Epidermal melanocyte (primary cell): ENCODE data around the gene ACOXL.
"Not testable (repeated sequence)": the region's sequence is repeated elsewhere in the genome, so short reads cannot be mapped to it uniquely, and the experiment has no call there.

Experiments
- DNase-seq: peaks from one replicate; pipeline ENCODE4 v3.0.0; 2011; ENCODE audit warnings: low spot score; ENCODE audit not compliant: insufficient read length

ACOXL gene

DNA sequence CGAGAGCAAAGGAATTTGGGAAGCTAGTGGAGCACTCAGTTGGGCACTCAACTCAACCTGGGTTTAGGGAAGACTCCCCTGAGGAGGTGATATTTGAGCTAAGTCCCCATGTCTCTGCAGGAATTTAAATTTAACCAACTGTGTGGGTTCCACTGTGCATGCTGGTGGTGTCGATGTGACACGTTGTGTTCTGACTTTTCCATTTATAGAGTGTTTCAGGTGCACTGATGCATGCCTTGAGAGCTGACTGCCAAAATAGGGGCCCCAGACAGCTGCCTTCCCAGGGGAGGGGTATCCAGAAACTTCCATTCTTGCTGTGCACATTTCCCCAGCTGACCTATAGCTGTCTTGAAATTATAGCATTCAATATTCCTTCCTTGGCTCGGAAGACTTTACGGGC, 324.7 kb downstream of the ACOXL start:
- DNase-seq: no peak

GRCh38 chr2:111057721-111058120, 325.3 kb downstream of the ACOXL start:
- no peak for DNase-seq

GRCh38 chr2:111058264-111058663, 325.9 kb downstream of the ACOXL start:
- DNase-seq: no peak

DNA sequence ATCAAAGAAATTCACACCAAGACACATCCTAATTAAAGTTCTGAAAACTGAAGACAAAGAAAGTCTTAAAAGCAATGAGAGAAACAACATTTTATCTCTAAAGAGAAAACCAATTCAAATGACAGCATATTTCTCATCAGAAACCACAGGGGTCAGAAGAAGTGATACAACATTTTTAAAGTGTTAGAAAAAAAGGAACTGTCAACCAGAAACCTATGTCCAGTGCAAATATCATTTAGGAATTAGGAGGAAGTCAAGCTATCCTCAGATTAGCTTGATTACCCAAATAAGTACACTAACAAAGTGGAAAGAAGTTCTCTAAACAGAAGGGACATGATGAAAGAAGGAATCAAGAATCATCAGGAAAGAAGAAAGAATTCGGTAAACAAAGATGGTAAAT, 328.8 kb downstream of the ACOXL start:
- DNase-seq: no peak

DNA sequence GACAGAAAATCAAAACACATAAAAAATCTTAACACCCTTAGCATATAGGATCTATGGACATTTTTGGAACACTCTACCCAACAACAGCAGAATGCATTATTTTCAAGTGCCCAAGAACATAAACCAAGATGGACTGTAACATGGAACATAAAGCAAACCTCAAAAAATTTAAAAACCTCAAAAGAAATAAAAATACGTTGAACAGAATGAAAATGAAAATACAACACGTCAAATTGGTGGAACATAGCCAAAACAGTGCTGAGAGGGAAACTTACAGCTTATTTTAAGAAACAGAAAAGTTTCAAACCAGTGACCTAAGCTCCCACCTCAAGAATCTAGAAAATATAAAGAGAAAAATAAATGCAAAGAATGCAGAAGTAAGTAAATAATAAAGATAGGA, 330.0 kb downstream of the ACOXL start:
- DNase-seq: no peak

DNA sequence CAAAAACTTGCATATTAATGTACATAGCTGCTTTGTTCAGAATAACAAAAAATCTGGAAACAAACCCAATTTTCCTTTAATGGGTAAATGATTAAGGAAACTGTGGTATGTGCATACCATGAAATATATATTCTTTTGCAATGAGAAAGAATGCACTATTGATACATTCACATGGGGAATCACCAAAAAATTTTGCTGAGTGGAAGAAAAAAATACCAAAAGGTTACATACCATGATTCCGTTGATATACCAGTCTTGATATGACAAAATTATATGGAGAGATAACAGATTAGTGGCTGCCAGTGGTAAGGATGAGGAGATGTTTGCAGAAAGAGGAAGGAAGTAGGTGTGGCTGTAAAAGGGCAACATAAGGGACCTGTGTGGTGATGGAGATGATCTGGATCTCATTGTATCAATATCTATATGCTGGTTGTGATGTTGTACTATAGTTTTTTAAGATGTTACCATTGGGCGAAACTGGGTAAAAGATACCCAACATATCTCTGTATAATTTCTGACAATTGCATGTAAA, 333.8 kb downstream of the ACOXL start:
- no peak for DNase-seq

GRCh38 chr2:111068435-111069058, 336.2 kb downstream of the ACOXL start:
- DNase-seq: no peak

GRCh38 chr2:111069722-111070121, 337.3 kb downstream of the ACOXL start:
- DNase-seq: no peak

DNA sequence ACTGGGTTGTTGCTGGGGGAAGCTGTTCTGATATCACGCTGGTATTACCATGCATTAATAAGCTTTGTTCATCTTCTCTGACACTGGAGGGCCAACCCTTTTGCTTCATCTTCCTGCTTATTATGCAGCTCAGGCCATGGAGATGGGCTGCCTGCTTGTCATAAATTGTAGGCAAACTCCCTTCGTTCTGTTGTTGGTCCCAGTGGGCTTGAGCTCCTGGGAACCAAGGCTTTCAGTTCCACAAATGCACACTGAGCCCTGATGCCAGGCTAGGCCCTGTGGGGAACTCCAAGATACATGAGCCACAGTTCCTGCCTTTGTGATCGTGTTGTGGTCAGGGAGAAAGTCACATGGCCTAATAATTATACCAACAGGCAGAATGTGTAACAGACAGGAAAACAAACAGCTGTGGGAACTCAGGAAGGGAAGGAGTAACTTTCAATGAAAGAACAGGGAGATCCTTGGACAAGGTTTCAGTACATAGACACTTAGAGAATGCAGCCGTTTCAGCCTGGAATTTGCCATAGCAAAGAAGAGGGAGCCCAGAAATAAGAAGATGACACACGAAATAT, 339.3 kb downstream of the ACOXL start:
- DNase-seq: peak; percentile 75

GRCh38 chr2:111072220-111072871, 340.0 kb downstream of the ACOXL start:
- no peak for DNase-seq

- DNase-seq: not testable (repeated sequence)
Observed at GRCh38 chr2:111082659-111083058, 350.3 kb downstream of the ACOXL start.

DNA sequence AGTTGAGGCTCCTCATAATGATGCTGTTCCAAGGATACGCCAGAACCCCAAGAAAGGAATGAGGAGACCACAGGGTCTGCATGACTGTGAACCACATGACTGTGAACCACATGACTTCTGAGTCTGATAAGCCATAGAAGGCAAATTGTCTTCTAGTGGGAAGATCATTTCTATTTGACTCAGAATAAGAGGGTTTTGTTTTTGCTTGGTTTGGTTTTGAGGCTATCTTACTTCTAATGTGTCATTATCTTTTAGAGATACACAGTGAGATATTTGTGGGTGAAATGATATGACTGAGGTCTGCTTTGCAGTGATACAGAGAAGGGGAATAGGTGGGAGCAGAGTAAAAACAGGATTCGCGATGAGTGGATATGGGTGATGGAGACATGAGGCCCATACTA, 359.4 kb downstream of the ACOXL start:
- DNase-seq: no peak

GRCh38 chr2:111094691-111095090, 362.3 kb downstream of the ACOXL start:
- DNase-seq: peak; percentile 58

- DNase-seq: no peak
Observed at GRCh38 chr2:111095434-111095833, 363.1 kb downstream of the ACOXL start.

DNA sequence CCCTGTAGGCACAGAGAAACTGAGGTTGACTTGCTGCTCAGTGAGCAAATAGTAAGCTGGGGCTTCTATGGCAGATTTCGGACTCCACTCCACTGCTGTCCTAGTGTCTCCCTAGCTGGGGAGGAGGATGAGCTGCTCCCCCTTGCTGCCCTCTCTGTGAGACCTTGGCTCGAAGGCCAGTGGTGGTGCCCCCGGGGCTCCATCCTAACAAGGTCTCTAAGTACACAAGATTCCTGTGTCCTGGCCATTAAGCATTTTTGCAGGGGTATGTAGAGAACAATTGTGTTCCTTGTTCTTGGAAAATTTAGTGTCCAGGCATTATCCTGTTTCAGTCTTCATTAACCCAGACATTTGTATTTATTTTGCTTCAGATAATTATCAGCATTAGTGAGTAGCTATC, 367.0 kb downstream of the ACOXL start:
- DNase-seq: no peak

GRCh38 chr2:111100087-111100764, 367.9 kb downstream of the ACOXL start:
- DNase-seq: no peak

DNA sequence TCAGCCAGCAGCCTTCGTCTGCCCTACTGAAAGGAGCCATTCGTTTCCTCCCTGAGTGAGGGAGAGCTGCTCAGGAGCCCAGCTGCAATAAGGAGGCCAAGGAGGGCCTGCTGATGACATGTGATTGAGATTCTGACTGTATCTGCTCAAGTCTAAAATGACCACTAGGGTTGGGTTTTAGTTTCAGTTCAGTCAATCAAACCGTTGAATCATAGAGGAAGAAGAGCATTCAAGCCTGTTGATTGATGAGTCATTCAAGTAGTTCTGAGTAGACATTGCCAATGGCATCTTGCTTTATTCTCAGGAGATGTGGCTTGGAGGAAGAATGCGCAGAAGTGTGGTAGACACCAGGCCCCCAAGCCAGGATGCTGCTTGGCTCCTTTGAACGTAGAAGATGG, 368.4 kb downstream of the ACOXL start:
- no peak for DNase-seq

GRCh38 chr2:111101592-111101991, 369.2 kb downstream of the ACOXL start:
- no peak for DNase-seq

- DNase-seq: no peak
Observed at GRCh38 chr2:111102216-111102615, 369.8 kb downstream of the ACOXL start.

DNA sequence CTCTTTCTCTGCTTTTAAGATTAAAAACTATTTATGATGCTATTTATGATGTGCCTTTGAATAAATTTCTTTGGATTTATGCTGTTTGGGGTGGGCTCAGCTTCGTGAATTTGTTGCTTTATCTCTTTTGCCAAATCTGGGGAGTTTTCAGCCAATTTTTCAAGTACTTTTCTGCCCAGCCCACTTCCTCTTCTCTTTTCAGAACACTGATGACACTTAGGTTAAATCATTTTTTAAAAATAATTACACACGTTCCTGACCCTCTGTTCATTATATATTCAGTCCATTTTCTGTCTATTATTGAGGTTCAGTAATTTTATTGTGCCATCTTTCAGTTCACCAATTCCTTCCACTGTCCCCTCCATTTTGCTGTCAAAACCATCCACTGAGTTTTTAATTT, 373.6 kb downstream of the ACOXL start:
- no peak for DNase-seq

DNA sequence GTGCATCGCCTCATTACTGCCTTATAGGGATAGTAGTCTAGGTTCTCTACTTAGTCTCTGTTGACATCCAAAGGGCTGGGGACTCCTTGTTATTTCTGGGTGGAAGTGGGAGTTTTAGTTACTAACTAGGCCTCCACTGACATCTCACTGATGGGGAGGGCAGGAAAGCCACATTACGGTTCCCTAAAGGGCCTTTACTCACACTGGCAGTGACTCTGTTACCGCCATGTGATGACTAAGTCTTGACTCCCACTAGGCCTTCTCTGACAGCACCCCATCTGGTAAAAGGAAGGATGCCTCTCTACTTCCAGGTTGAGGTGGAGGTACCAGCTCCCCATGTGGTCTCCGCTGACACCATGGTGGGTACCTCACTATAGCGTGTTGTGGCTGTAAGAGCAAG, 374.3 kb downstream of the ACOXL start:
- DNase-seq: no peak

GRCh38 chr2:111108745-111109271, 376.4 kb downstream of the ACOXL start:
- DNase-seq: no peak
